GM10266 (cell line): ENCODE results near the gene SCARB1.

Source experiments
- DNase-seq: peaks from one replicate; pipeline ENCODE4 v3.0.0; 2012; ENCODE audit errors: extremely low spot score
- TF ChIP-seq, protein P1 (sequence below): IDR thresholded peaks from 2 replicates; pipeline ENCODE4 v1.5.1; 2012; ENCODE audit warnings: mild to moderate bottlenecking, low read depth; ENCODE audit not compliant: control insufficient read depth, insufficient read depth; ENCODE audit errors: missing control alignments

Gene SCARB1

DNA sequence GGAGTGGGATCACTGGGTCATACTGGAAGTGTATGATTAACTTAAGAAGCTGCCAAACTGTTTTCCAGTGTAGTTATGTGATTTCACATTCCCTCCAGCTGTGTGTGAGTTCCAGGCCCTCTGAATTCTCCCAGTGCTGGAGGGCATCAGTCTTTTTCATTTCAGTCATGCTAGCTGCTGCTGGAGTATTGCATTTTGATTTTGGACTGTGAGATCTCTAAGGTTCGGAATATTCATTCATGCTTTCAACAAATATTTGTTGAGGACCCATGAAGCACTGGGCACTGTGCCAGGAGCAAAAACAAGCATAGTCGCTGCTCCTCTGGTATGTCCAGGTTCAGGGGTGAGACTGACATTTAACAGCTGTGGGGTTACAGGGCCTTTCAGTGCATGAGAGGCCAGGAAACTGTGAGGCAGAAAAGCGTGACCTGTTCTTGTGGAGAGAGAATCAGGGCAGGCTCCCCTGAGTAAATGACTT is 133.2 kb downstream of the SCARB1 start:
- no peak for DNase-seq

DNA sequence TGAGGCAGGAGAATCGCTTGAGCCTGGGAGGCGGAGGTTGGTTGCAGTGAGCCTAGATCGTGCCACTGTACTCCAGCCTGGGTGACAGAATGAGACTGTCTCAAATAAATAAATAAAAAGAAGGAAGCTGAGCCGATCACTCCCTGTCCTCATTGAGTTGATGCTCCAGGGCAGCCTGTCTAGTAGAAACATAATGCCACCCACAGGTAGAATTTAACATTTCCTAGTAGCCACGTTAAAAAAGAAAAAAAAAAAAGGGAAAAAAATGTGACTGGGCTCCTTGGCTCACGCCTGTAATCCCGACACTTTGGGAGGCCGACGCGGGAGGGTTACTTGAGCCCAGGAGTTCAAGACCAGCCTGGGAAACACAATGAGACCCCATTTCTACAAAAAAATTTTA is 135.7 kb downstream of the SCARB1 start:
- TF ChIP-seq, protein P1, sequence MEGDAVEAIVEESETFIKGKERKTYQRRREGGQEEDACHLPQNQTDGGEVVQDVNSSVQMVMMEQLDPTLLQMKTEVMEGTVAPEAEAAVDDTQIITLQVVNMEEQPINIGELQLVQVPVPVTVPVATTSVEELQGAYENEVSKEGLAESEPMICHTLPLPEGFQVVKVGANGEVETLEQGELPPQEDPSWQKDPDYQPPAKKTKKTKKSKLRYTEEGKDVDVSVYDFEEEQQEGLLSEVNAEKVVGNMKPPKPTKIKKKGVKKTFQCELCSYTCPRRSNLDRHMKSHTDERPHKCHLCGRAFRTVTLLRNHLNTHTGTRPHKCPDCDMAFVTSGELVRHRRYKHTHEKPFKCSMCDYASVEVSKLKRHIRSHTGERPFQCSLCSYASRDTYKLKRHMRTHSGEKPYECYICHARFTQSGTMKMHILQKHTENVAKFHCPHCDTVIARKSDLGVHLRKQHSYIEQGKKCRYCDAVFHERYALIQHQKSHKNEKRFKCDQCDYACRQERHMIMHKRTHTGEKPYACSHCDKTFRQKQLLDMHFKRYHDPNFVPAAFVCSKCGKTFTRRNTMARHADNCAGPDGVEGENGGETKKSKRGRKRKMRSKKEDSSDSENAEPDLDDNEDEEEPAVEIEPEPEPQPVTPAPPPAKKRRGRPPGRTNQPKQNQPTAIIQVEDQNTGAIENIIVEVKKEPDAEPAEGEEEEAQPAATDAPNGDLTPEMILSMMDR = no peak
- DNase-seq = no peak

More for the DNA sequence above, 133.2 kb downstream of the SCARB1 start:
- TF ChIP-seq, protein P1 = no peak

DNA sequence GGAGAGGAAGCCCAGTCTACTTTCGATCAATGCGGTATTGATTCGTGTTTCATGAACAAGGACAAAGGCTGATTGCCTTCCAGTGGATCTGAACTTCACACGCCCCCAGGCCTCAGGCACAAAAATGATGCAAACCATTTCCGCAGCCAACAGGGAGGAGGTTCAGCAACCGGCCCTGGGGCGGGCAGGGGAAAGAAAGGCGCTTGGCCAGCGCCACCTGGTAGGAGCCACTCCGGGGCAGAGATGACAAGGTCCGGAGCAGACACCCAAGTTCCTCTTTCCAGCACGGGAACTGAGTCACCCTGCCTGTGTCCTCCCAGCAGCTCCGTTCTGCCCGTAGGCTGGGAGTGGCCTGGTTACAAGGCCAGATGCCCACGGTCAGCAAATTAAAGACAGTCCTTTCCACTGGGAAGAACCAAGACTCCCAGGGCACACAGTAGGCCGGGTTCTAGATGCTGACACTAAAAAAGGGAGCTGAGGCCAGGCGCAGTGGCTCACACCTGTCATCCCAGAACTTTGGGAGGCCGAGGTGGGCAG is 136.3 kb downstream of the SCARB1 start:
- DNase-seq = no peak
- TF ChIP-seq, protein P1 = no peak
